OCI-LY1 (cell line): ENCODE data around the gene GALNTL6.

ENCODE experiments used
- H2AFZ ChIP-seq: fragments of 200-600 bp; sonication (generic), shearing (Covaris generic); 2 replicates; pipeline ENCODE4 v1.6.0; 2014; ENCODE audit warnings: antibody characterized with exemption, mild to moderate bottlenecking, low read length
- H3F3A ChIP-seq: fragments of 200-600 bp; sonication (generic), shearing (Covaris generic); 2 replicates; pipeline ENCODE4 v1.6.0; 2014; ENCODE audit warnings: mild to moderate bottlenecking, antibody characterized with exemption, low read length, moderate library complexity; ENCODE audit not compliant: insufficient read depth
- H3K27ac ChIP-seq: fragments of 200-600 bp; sonication (generic); 2 replicates; pipeline ENCODE4 v1.5.1; 2014; ENCODE audit warnings: low read length, mixed run types, mild to moderate bottlenecking, low read depth; ENCODE audit not compliant: poor library complexity, severe bottlenecking
- H3K27me3 ChIP-seq: fragments of 200-600 bp; sonication (generic); 2 replicates; pipeline ENCODE4 v1.6.0; 2014; ENCODE audit warnings: antibody characterized with exemption, mild to moderate bottlenecking, low read length, moderate library complexity; ENCODE audit not compliant: insufficient read depth
- H3K36me3 ChIP-seq: fragments of 200-600 bp; sonication (generic); 2 replicates; pipeline ENCODE4 v1.6.1; 2014; ENCODE audit warnings: mild to moderate bottlenecking, antibody characterized with exemption, low read length, moderate library complexity, mixed read lengths; ENCODE audit not compliant: insufficient read depth
- H3K4me1 ChIP-seq: fragments of 200-600 bp; sonication (generic); 2 replicates; pipeline ENCODE4 v1.5.1; 2014; ENCODE audit warnings: mild to moderate bottlenecking, low read length, moderate library complexity; ENCODE audit not compliant: insufficient read depth, severe bottlenecking
- H3K4me2 ChIP-seq: fragments of 200-600 bp; sonication (generic), shearing (Covaris generic); 2 replicates; pipeline ENCODE4 v1.6.1; 2014; ENCODE audit warnings: low read length
- H3K4me3 ChIP-seq: fragments of 200-600 bp; sonication (generic); 2 replicates; pipeline ENCODE4 v1.5.1; 2014; ENCODE audit warnings: low read length, low read depth, mild to moderate bottlenecking, mixed read lengths; ENCODE audit not compliant: poor library complexity, severe bottlenecking
- H3K79me2 ChIP-seq: fragments of 200-600 bp; shearing (Covaris generic); 2 replicates; pipeline ENCODE4 v1.6.1; 2016; ENCODE audit warnings: mixed run types, low read length, mixed read lengths; ENCODE audit not compliant: insufficient read depth
- H3K9ac ChIP-seq: fragments of 200-600 bp; sonication (generic), shearing (Covaris generic); 2 replicates; pipeline ENCODE4 v1.6.1; 2014; ENCODE audit warnings: mild to moderate bottlenecking, low read length, mixed read lengths
- H3K9me2 ChIP-seq: fragments of 200-600 bp; sonication (generic), shearing (Covaris generic); 2 replicates; pipeline ENCODE4 v1.6.1; 2014; ENCODE audit warnings: low read depth, mild to moderate bottlenecking, low read length, mixed read lengths
- H3K9me3 ChIP-seq: fragments of 200-600 bp; shearing (Covaris generic); 2 replicates; pipeline ENCODE4 v1.6.1; 2014; ENCODE audit warnings: low read length, mixed read lengths
- H4K20me1 ChIP-seq: fragments of 200-600 bp; sonication (generic), shearing (Covaris generic); 2 replicates; pipeline ENCODE4 v1.6.0; 2016; ENCODE audit warnings: mild to moderate bottlenecking, low read length; ENCODE audit not compliant: insufficient read depth
- CTCF ChIP-seq: fragments of 200-600 bp; sonication (generic), shearing (Covaris generic); IDR thresholded peaks from 2 replicates; pipeline ENCODE4 v1.5.1; 2017; ENCODE audit warnings: mild to moderate bottlenecking, antibody characterized with exemption, low read length, moderate library complexity, mixed read lengths
- EZH2 ChIP-seq: fragments of 200-600 bp; sonication (generic), shearing (Covaris generic); IDR thresholded peaks from 2 replicates; pipeline ENCODE4 v1.8.0; 2017; ENCODE audit warnings: borderline replicate concordance, mixed run types, mild to moderate bottlenecking, antibody characterized with exemption, low read length, moderate library complexity, mixed read lengths

GALNTL6 gene

DNA sequence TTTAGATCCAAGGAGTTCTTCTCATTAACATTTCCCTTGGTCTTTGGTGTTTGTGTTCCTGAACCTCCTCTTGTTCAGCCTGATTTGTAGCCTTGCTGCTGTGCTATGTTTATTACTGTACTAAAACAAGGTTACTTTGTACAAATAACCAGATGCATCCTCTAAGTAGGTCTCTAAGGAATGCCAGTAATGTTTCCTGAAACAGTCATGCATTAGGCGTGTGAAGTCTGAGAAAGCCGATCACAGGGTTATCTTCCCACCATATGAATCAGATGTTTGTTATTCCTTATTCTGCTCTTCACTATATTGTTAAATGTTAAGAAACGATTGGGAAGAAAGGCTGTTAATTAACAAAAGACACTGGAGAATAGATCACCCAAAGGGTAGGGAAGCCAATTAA, 66.9 kb downstream of the GALNTL6 start:
- no peaks in the 10 kb centered on the region for H4K20me1 ChIP-seq
- no peak overlapping the region for H3K27ac ChIP-seq
- H3K9me3 ChIP-seq: no peaks in the 10 kb centered on the region
- no peaks in the 10 kb centered on the region for H3K4me1 ChIP-seq
- no peaks in the 10 kb centered on the region for H3K79me2 ChIP-seq
- no peaks in the 10 kb centered on the region for H3F3A ChIP-seq
- no peak overlapping the region for H2AFZ ChIP-seq
- TF ChIP-seq EZH2: no peak
- no peak for TF ChIP-seq CTCF
- H3K36me3 ChIP-seq: no peaks in the 10 kb centered on the region
- H3K27me3 ChIP-seq: no peaks in the 10 kb centered on the region
- H3K4me3 ChIP-seq: no peak overlapping the region
- H3K9me2 ChIP-seq: no peaks in the 10 kb centered on the region
- no peak overlapping the region for H3K9ac ChIP-seq
- no peak overlapping the region for H3K4me2 ChIP-seq

- Histone ChIP-seq H3K4me2 (no peak overlapping the region), H4K20me1 (no peaks in the 10 kb centered on the region), H3K27ac (no peak overlapping the region), H3K9ac (no peak overlapping the region), H3K9me2 (no peaks in the 10 kb centered on the region), H3K27me3 (no peaks in the 10 kb centered on the region), H3F3A (no peaks in the 10 kb centered on the region), H3K4me3 (no peak overlapping the region), H3K9me3 (no peaks in the 10 kb centered on the region), H3K79me2 (no peaks in the 10 kb centered on the region), H3K36me3 (no peaks in the 10 kb centered on the region), H2AFZ (no peak overlapping the region), H3K4me1 (no peaks in the 10 kb centered on the region)
- TF ChIP-seq CTCF (no peak), EZH2 (no peak)
These were observed 76.5 kb downstream of the GALNTL6 start for GRCh38 chr4:171889681-171890080.

DNA sequence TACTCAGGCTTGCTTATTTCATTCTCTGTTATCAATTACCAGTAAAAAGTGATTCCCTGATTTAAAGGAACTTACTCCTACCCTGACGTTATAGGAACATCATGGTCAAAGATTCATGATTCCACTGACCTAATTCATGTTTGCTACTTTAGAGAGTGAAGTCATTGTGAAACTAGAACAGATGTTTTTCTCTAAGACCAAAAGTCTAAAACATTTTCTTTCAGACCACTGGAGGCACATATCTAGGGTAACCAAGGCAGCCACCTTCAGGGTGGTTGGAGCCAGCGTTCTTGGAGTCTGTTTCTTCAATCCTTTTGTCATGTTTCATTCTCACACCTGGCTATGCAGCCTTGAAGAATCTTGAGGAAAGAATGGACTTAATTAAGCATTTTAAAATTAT, 77.8 kb downstream of the GALNTL6 start:
- no peak overlapping the region for H2AFZ ChIP-seq
- H3K4me1 ChIP-seq: no peaks in the 10 kb centered on the region
- H3K9ac ChIP-seq: no peak overlapping the region
- H3K79me2 ChIP-seq: no peaks in the 10 kb centered on the region
- no peaks in the 10 kb centered on the region for H3F3A ChIP-seq
- no peak overlapping the region for H3K27ac ChIP-seq
- H3K27me3 ChIP-seq: no peaks in the 10 kb centered on the region
- no peaks in the 10 kb centered on the region for H3K9me2 ChIP-seq
- TF ChIP-seq CTCF: no peak
- TF ChIP-seq EZH2: no peak
- no peak overlapping the region for H3K4me3 ChIP-seq
- H3K4me2 ChIP-seq: no peak overlapping the region
- H4K20me1 ChIP-seq: no peaks in the 10 kb centered on the region
- H3K9me3 ChIP-seq: no peaks in the 10 kb centered on the region
- no peaks in the 10 kb centered on the region for H3K36me3 ChIP-seq
